ENCODE data around the gene VSTM2B.

- TF ChIP-seq POLR2A (IDR thresholded peaks at IDR 0.05): no peak
- TF ChIP-seq CTCF (IDR thresholded peaks at IDR 0.05): no peak
Observed at GRCh38 chr19:29588095-29588494, 62.3 kb downstream of the VSTM2B start.

Measured in uterus (tissue), 2 donors.